Suprapubic skin (tissue), 4 donors: ENCODE measurements around the gene AFF1.

Source experiments
- CTCF ChIP-seq, 2 donors: fragments of 200-600 bp in 1 of 2; fragments of 450-650 bp in 1 of 2; sonication (generic) in 1 of 2; IDR thresholded peaks; one replicate each; pipeline ENCODE4 v1.5.1; 2016 to 2019; ENCODE audit warnings: antibody characterized with exemption in 2 of 2, mild to moderate bottlenecking in 1 of 2, moderate library complexity in 1 of 2
- EP300 ChIP-seq: sonication (generic); formaldehyde crosslinking; IDR thresholded peaks from one replicate; pipeline ENCODE4 v1.6.1; 2017; ENCODE audit warnings: antibody characterized with exemption
- POLR2A ChIP-seq, 2 donors: fragments of 450-650 bp; IDR thresholded peaks; one replicate each; pipeline ENCODE4 v1.6.1; 2017; ENCODE audit warnings: antibody characterized with exemption in 2 of 2, mild to moderate bottlenecking in 2 of 2, moderate library complexity in 2 of 2
- POLR2AphosphoS5 ChIP-seq, 3 donors: sonication (generic); formaldehyde crosslinking; IDR thresholded peaks; one replicate each; pipeline ENCODE4 v1.6.1; 2017; ENCODE audit warnings: antibody characterized with exemption in 3 of 3

- TF ChIP-seq POLR2AphosphoS5 (IDR thresholded peaks at IDR 0.05) (no peak), CTCF (IDR thresholded peaks at IDR 0.05) (no peak), EP300 (no peak), POLR2A (IDR thresholded peaks at IDR 0.05) (no peak)
These were observed 42.1 kb downstream of the AFF1 start for GRCh38 chr4:86976801-86977485.
